Astrocyte of the spinal cord (primary cell): ENCODE data around the gene VSIG10.

Experiments
- DNase-seq: peaks from one replicate; pipeline ENCODE4 v3.0.0; 2011; ENCODE audit warnings: low read depth, low spot score
- H3K4me3 ChIP-seq: 2 replicates; pipeline ENCODE4 v1.5.1; 2011; ENCODE audit warnings: low read depth, mild to moderate bottlenecking, low read length, moderate library complexity
- CTCF ChIP-seq: IDR thresholded peaks from 2 replicates; pipeline ENCODE4 v1.5.1; 2012; ENCODE audit warnings: low read depth, mild to moderate bottlenecking, low read length, inconsistent platforms
- in situ Hi-C: cut with HindIII; loops from 2 replicates; pipeline ENCODE4 v1.10.0; 2017; ENCODE audit warnings: low sequenced_read_pairs

VSIG10 gene

GRCh38 chr12:118126119-118126757 is 22.4 kb upstream of the VSIG10 start:
- H3K4me3 ChIP-seq: no peak overlapping the region
- in situ Hi-C loops: no loop called here
- no peak for TF ChIP-seq CTCF
- DNase-seq: no peak

GRCh38 chr12:118125743-118126118 is 21.9 kb upstream of the VSIG10 start:
- in situ Hi-C loops: no loop called here
- DNase-seq: no peak

DNA sequence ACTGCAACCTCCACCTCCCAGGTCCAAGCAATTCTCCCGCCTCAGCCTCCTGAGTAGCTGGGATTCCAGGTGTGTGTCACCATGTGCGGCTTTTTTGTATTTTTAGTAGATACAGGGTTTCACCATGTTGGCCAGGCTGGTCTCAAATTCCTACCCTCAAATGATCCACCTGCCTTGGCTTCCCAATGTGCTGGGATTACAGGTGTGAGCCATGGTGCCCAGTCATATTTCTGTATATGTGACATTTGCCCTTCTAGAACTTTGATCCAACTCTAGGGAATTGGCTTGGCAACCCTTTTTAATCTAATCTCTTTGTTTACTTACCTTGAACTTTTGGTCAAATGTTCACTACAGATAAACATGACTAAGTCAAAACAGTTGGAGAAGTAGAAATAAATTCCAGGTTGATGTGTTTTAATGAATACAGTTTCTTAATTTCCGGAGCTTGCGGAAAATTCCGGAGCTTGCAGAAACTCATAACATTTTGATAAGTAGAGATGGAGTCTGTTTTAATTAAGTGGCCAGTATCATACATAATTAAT is 20.6 kb upstream of the VSIG10 start:
- no peak for DNase-seq
- TF ChIP-seq CTCF: no peak
- no peak overlapping the region for H3K4me3 ChIP-seq
- in situ Hi-C loops: no loop called here

More at GRCh38 chr12:118125743-118126118, 21.9 kb upstream of the VSIG10 start:
- TF ChIP-seq CTCF: no peak
- no peak overlapping the region for H3K4me3 ChIP-seq

DNA sequence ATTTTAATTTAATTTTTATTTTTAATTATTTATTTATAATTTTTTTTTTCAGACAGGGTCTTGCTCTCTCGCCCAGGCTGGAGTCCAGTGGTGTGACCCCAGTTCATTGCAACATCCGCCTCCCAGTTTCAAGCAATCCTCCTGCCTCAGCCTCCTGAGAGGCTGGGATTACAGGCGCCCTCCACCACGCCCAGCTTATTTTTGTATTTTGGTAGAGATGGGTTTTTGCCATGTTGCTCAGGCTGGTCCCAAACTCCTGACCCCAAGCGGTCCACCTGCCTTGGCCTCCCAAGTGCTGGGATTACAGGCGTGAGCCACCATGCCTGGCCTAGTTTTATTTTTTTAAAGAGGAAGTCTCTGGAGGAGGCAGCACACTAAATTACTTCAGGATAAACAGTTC is 18.5 kb upstream of the VSIG10 start:
- in situ Hi-C loops: no loop called here
- H3K4me3 ChIP-seq: no peak overlapping the region
- DNase-seq: no peak
- no peak for TF ChIP-seq CTCF

DNA sequence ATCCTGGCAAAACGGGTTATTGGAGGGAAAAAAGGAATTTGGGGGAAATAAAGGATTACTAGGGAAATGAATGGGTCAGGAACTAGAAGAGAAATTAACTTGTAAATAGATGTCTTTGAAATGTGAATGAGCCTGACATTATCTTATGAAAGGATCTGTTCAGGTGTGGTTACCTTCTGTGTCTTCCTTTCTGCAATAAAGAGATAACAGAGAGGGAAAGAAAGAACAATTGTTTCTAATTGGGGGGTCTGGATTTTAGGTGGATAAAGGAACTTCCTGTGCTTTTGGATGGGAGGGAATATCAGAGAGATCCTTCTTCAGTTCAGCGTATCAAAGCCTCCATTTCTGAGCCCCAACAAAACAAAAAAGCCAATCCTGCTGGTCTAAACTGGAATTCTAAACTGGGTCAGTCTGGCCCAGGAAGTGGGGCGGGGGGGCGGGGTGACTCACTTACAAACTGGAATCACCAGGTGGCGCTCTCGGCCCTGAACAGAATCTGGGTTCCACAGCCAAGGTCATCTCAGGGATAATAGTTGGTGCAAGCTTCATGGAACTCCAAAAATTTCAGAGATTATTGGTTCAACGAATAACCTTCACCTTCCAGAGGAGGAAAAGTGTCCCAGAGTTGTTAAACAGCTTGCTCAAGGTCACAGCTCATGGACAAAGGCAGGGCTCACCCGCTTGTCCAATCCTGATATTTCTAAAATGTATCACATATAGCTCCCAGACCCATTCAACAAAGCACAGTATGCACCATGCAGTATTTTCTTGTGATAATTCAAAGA is 17.0 kb upstream of the VSIG10 start:
- TF ChIP-seq CTCF: peak; percentile 55
- in situ Hi-C loops: no loop called here
- H3K4me3 ChIP-seq: no peak overlapping the region
- DNase-seq: peak; percentile 65

DNA sequence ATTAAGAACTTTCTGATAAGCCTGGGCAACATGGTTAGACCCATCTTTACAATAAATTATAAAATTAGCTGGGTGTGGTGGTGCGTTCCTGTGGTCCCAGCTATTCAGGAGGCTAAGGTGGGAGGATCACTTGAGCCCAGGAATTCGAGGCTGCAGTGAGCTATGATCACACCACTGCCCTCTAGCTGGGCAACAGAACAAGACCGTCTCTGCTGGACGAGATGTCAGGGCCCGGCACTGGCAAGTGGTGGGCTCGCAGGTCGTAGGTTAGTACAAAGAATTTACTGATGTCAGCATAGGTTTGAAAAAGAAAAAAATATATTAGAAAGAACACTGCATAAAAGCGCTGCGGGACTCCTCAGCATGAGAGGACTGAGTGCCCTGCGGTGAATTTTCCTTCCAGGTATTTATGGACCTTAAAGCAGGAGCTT is 15.7 kb upstream of the VSIG10 start:
- H3K4me3 ChIP-seq: no peak overlapping the region
- in situ Hi-C loops: no loop called here
- no peak for DNase-seq
- no peak for TF ChIP-seq CTCF
